ENCODE results near the gene PPP6C.
"Not testable (repeated sequence)": the region's sequence is repeated elsewhere in the genome, so short reads cannot be mapped to it uniquely, and the experiment has no call there.

The PPP6C gene

DNA sequence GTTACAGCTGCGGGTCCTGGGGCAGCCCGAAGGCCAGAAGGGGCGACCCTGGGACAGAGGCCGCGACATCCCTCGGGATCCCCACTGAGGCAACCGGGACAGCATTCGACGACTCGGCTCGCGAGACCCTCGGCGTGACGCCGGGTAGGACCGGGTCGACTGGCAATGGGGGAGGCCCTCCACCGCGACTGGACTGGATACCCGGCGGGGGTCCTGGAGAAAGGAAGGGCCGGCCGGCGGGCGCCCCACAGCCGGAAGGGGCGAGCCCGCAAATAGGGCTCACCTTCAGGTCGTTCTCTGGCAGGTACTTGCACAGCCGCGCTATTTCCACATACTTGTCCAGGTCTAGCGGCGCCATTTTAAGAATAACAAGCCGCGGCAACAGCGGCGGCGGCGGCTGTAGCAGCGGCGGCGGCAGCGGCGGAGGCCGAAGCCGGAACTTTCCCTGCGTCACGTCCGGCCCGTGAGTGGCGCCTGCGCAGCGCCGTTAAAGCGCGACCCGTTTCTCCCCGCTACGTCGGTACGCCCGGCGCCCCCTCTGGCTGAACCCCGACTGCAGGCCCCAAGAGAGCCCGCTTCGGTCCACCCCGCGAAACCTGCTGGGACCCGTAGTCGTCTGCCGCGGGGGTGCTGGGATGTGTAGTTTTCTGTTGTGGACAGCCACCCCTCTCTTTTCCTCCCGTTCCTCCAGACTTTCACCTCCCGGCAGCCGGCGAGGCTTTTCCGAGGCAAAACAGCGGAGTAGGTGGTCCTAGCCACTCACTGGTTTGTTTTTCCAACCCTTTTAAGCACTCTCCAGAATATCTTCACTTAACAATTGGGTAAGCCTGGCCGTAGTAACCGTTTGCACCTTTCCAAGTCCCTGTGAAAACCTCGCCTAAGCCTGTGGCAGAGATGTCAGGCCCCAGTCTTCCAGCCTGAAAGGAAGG lies at the start of gene PPP6C:
PPP6C (minus strand) TSS at position 443 of the 929 bp plus-strand sequence; CDS start at position 358, 85 bp downstream.
- peak; percentile 97 to 98 for DNase-seq (ENCODE audit: low read depth in 2 of 2)

DNA sequence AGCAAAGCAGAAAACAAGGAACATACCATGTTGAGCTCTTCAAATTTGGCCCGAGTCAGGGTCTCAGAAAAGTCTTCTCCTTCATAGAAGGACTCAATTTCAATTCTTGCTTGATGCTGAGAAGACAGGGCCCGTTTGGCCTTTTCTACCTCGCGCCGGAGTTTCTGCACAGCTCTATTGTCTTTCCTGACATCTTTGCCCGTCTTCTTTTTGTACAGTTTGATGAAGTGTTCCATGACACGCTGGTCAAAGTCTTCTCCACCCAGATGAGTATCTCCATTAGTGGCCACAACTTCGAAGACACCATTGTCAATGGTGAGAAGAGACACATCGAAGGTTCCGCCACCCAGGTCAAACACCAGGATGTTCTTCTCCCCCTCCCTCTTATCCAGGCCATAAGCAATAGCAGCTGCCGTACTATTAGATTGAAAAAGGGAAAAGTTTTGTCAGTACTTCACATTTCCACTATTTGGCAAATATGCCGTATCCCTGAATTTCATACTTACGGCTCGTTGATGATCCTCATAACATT lies 49.4 kb upstream of the PPP6C start:
- DNase-seq (ENCODE audit: low read depth in 2 of 2), result no peak

DNA sequence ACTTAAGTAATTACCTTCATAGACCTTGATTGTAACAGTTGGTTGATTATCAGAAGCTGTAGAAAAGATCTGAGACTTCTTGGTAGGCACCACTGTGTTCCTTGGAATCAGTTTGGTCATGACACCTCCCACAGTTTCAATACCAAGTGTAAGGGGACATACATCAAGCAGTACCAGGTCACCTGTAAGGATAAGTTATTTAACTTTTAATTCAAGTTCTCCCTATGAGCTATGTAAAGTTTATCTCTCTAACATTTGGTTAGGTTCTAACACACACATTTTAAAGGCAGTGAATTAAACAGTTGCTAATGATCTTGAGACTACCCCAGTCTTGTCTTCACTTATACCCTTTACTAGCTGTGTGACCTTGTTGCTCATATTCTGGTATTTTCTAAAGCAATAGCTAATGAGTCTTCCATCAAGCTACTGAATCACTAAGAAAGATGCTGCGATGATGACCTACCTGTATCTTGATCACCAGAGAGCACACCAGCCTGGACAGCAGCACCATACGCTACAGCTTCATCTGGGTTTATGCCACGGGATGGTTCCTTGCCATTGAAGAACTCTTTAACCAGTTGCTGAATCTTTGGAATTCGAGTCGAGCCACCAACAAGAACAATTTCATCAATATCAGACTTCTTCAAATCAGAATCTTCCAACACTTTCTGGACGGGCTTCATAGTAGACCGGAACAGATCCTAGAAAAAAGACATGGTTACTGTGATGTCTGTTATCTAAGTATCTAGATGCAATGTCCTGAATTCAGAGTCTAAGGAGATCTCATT lies 48.7 kb upstream of the PPP6C start:
- no peak for DNase-seq (ENCODE audit: low read depth in 2 of 2)

DNA sequence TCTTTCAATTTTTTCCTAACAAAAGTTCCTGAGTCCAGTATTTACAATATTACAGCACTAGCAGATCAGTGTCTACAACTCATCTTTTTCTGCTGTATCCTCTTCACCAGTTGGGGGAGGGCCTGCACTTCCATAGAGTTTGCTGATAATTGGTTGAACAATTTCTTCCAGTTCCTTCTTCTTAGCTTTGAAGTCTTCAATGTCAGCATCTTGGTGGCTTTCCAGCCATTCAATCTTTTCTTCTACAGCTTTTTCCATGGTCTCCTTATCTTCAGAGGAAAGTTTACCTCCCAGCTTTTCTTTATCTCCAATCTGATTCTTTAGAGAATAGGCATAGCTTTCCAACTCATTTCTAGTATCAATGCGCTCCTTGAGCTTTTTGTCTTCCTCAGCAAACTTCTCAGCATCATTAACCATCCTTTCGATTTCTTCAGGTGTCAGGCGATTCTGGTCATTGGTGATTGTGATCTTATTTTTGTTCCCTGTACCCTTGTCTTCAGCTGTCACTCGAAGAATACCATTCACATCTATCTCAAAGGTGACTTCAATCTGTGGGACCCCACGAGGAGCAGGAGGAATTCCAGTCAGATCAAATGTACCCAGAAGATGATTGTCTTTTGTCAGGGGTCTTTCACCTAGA lies 47.0 kb upstream of the PPP6C start:
- DNase-seq (ENCODE audit: low read depth in 2 of 2), result not testable (repeated sequence)

DNA sequence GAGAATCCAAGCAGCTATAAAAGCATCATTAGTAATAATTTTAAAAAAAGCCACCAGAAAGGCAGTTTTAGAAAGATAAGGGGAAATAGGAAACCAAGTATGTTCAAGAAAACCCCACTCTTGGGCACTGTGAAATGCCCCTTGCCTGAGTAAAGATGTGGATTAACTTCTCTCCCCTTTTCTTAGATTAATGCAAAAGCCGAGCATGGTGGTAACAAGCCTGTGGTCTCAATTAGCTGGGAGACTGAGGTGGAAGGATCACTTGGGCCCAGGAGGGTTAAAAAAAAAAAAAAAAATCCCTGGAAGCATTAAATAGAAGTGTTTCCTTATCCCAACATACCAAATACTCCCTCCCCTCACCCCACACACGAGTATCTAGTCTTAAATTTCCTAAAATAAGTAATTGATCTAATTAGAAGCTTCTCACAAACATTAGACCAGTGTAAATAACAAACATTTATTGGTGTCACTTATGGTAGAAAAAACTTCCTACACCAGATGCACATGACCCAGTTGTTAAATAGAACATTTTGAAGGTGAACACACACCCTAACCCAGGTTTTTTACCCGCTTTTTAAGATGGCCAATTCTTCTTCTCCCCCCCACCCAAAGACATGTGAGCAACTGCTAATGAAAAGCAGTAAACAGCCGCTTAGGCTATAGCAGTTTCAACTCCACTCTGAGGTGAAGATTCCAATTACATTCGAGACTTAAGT lies 46.4 kb upstream of the PPP6C start:
- DNase-seq (ENCODE audit: low read depth in 2 of 2), result no peak

DNA sequence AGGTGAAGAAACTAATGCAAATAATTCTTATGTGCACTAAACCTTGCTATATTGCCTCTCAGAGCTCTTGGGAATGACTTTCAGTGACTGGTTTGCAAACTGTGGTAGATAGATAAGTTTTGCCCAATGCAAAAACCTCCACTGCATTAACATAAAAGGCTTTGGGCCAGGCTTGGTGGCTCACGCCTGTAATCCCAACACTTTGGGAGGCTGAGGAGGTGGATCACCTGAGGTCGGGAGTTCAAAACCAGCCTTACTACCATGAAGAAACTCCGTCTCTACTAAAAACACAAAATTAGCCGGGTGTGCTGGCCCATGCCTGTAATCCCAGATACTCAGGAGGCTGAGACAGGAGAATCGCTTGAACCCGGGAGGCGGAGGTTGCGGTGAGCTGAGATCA lies 44.5 kb upstream of the PPP6C start:
- DNase-seq (ENCODE audit: low read depth in 2 of 2), result not testable (repeated sequence)

DNA sequence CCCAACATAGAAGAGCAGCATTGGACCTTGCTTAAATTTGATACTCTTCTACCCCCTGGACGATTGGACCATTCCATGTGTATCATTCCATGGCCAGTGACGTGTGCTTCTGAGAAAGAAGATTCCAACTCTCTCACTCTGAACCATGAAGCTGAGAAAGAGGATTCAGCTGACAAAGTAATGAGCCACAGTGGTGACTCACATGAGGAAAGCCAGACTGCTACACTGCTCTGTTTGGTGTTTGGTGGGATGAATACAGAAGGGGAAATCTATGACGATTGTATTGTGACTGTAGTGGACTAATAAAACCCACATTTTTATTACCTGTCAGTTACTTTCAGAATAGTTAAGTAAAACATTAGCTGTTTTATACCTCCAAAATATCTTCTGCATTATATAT lies 44.1 kb upstream of the PPP6C start:
- DNase-seq (ENCODE audit: low read depth in 2 of 2), result no peak

DNA sequence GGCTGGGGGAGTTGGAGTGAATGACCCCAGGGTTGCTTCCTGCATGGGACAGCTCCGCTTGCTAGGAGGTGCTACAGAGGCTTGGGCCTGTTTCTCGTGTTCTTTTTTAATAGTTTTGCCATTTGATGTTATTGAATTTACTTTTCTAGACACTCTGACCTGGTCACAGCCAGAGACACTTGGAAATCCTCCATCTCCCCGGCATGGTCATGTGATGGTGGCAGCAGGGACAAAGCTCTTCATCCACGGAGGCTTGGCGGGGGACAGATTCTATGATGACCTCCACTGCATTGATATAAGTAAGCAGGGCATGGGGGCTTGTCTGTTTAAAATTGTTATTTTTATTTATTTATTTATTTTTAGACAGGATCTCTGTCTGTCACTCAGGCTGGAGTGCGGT lies 38.2 kb upstream of the PPP6C start:
- DNase-seq (ENCODE audit: low read depth in 2 of 2), result no peak

DNA sequence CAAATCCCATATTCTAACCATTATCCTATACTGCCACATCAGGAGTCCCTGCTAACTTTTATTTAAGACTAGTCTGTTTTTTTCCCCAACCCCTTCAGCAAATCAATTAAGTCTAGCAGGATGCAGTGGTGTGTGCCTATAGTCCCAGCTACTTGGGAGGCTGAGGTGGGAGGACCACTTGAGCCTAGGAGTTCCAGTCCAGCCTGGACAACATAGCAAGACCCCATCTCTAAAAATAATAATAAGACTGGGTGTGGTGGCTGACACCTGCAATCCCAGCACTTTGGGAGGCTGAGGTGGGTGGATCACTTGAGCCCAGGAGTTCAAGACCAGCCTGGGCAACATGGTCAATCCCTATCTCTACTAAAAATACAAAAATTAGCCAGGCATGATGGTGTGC lies 35.3 kb upstream of the PPP6C start:
- not testable (repeated sequence) for DNase-seq (ENCODE audit: low read depth in 2 of 2)

DNA sequence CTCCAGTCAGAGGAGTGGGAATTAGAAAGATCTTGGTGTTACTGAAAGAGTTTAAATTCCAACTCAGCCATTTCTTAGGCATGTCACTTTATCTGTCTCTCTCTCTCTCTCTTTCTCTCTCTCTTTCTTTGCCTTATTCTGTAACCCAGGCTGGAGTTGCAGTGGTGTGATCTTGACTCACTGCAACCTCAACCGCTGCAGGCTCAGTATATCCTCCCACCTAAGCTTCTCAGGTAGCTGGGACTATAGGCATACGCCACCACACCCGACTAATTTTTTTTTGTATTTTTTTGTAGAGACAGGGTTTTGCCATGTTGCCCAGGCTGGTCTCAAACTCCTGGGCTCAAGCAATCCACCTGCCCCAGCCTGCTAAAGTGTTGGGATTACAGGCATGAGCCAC lies 29.0 kb upstream of the PPP6C start:
- no peak for DNase-seq (ENCODE audit: low read depth in 2 of 2)

DNA sequence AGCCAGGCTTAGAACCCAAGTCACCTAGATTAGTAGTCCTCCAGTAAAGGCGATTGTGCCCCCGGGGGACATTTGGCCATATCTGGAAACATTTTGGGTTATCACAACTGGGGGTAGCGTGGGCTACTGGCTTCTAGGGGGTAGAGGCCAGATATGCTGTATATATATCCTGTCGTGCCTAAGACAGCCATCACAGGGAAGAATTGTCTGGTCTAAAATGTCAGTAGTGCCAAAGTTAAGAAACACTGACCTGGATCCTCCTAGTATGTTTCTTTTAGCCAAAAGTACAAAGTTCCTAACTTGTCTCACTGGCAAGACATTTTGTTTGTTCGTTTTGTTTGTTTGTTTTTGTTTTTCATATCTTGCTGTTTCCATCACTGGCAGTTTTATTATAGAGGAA lies 24.6 kb upstream of the PPP6C start:
- no peak for DNase-seq (ENCODE audit: low read depth in 2 of 2)

DNA sequence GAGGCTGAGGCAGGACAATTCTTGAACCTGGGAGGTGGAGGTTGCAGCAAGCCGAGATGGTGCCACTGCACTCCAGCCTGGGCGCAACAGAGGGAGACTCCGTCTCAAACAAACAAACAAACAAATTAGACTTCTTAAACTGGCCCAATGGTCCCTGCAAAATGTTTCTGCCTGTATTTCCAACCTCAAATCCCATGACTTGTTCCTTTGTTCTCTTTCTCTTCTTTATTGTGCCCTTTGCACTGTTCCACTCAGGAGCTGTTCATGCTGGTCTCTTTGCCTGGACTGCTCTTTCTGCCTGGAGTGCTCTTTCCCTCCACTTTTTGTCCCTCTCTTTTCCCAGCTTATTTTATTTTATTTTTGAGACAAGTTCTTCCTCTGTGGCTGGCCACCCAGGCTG lies 14.9 kb upstream of the PPP6C start:
- no peak for DNase-seq (ENCODE audit: low read depth in 2 of 2)

DNA sequence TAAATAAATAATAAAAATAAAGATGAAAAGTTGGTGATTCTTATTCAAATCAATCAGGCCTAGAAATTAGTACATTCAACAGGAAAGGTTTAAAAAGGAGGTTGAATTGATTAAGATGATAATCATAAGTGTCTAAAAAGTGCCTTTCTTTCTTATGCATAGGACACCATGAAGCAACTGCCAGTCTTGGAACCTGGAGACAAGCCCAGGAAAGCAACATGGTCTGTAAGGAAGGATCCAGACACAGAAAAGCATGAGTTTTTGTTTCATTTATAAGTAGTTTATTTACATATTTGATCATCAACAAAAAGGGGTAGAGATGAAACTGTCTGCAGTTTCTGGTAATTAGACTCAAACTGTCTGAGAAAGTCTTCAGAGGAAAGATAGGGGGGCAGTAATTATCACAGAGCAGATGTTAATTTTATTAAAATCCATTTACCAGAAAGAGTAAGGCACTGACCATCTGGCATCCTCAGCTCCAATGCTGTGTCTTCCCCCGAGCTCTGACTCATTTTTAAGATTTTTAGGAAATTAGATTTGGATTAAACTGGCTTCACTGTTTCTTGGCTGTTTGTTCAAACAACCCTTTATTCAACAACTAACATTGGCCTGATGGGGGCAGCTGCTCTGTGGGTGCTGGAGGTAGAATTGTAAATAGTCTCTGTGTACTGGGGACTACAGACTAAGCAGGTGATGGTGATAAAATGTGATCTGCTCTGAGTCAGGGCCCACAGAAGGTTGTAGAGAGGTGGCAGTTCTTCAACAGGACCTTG lies 13.4 kb upstream of the PPP6C start:
- no peak for DNase-seq (ENCODE audit: low read depth in 2 of 2)

DNA sequence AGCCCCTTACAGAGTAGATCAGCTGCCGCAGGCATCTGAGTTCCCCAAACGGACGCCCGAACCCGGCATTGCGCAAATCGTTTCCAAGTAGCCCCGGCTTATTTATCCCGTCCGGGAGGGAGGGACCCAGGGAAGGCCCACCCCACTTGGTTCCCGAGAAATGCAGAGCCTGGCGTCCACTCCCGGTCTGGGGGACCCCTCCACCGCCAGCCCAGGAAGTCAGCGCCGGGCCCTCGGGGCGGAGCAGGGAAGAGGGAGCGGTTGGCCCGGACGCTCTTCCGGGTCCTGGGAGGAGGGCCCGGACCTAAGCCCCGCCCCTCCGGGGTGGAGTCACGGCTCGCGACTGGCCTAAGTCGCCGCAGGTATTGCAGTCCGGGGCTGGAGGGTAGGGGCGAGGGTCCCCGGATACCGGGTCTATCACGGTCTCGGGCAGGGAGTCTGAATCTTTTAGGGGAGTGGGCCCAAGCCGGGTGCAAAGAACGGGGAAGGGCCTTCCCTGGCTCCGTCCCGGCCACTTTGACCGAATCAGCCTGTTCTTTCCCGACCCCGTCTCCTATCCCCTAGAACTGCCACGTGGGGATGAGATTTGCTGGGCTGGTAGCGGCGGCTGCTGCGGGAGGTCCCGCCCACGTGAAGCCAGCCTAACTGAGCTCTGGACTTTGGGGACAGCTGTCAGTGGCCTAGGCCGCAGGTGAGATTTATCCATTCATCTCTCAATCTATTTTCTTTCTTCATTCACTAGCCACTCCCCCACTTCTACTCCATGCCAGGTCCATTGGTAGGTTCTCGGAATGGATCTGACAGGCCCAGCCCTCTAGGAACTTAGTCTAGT lies 10.8 kb upstream of the PPP6C start, which contains the start of gene RABEPK:
RABEPK (plus strand) TSS at position 327 of the 832 bp plus-strand sequence. CDS start 2,472 bp downstream, outside the sequence.
- peak; percentile 72 to 92 for DNase-seq (ENCODE audit: low read depth in 2 of 2)

DNA sequence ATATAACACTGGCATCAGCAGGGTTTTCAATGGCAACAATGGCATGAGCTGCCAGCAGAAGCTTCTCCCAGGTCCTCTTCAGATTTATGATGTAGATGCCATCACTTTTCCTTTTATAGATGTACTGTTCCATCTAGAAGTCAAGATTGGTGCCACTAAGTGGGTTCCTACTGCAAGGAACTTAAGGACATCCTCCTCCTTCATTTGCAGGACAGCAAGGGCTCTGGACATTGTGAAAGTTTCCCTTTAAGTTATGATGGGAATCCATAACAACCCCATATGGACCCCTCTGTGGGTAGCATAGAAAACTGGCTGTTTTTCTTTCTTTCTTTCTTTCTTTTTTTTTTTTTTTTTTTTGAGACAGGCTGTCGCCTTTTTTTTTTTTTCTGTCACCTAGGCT lies 6.0 kb upstream of the PPP6C start:
- DNase-seq (ENCODE audit: low read depth in 2 of 2), result not testable (repeated sequence)

DNA sequence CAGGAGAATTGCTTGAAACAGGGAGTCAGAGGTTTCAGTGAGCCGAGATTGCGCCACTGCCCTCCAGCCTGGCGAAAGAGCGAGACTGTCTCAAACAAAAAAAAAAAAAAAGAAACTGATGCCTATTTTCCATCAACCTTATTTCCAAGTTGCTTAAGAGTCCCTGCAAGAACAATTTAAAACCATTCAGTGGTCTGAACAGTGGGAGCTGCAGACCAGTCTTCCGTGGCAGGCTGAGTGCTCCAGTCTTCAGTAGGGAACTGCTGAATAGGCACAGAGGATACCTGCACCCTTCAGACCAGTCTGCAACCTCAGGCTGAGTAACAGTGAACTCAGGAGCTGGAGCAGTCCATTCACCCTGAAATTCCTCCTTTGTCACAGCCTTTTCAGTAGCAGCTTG lies 4.9 kb upstream of the PPP6C start:
- not testable (repeated sequence) for DNase-seq (ENCODE audit: low read depth in 2 of 2)

DNA sequence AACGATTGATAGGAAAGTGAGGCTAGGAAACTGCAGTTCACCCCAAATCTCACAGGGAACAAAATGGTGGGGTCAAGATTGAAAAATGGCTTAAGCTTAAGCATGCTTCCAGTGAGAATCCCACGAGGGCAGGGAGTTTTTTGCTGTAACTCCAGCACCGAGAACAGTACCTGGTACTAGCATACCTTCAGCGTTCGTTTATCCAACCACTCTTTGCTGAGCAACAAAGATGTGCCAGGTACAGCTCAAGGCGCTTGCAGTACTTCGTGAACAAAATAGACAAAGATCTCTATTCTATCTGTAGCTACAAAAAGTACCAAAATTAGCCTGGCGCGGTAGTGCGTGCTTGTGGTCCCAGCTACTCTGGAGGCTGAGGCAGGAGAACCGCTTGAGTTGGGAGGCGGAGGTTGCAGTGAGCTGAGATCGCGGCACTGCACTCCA lies 778 bp upstream of the PPP6C start:
- DNase-seq (ENCODE audit: low read depth in 2 of 2), result no peak

DNA sequence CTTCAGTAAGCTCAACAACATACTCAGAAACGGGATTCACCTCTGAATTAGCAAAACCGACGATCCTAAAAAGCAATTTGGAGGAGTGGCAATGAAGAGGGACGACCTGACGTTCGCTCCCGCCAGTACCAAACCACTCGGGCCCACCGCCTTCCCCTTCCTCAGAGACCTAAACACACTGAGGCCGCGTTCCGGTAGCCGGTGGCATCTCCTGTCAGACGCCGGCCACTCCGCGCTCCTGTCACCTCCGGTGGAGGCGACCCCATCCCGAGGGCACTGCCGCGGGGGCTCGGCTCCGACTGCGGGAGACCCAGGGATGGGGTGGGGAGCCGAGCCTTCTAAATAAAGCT lies 617 bp downstream of the PPP6C start:
- peak in 1 of 2 donors; percentile 18 for DNase-seq (ENCODE audit: low read depth in 2 of 2)

DNA sequence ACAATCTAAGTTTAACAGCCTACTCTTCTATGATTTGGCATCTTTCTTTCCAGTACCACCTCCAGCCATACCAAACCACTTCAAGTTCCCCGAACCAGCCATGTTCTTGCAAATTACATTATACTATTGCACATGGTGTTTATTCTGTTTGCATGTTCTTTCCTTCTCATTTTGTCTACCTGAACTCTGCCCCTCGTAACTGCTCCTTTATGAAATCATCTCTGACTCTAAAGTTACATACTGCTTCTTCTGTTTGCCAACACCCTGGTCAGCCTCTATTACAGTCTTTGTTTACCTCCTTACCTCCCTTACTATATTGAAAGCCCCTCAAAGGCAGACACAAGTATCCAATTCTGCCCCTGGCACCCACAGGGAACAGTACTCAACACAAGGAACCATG lies 6.0 kb downstream of the PPP6C start:
- no peak for DNase-seq (ENCODE audit: low read depth in 2 of 2)

DNA sequence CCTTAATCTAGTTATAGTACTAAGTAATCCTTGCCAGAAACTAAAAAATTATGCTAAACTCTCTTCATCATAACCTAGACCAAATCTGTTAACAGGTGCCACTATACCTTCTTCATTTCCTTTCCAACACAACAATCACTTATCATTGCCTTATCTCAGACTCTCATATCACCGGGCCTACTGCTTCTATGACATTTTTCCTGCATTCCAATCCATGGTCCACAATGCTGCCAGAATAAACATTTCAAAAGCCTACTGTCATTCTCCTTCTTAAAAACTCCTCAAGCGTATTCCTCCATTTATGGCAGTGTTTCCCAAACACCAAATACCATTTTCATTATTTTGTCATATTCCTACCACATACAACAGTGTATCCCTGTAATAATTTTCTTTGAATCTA lies 6.5 kb downstream of the PPP6C start:
- no peak for DNase-seq (ENCODE audit: low read depth in 2 of 2)
